OCI-LY7 (cell line): ENCODE data around the gene GRIK1. TPM values are rescaled to one million over a fixed set of nuclear protein-coding genes. Genes with fewer than 3 reads are reported as not detected.

ENCODE experiments used
- BruUV-seq: library from RNA; stranded (reverse); fragments of 400-500 nt; replicated peaks from 2 replicates; lab custom pipeline; 2021; lab: Mats Ljungman, UMichigan
- CTCF ChIA-PET: fragments of 300-600 bp; sonication (Branson Sonifier 250); formaldehyde crosslinking; loops from one replicate; lab custom pipeline; 2022; ENCODE audit warnings: antibody characterized with exemption; ENCODE audit not compliant: unreplicated experiment; lab: Charles Lee
- POLR2A ChIA-PET: fragments of 300-600 bp; sonication (Branson Sonifier 250); formaldehyde crosslinking; loops from one replicate; lab custom pipeline; 2022; ENCODE audit warnings: antibody characterized with exemption; lab: Charles Lee
- DNase-seq: peaks from one replicate; pipeline ENCODE4 v3.0.0-alpha.2; 2015; ENCODE audit warnings: low spot score
- H2AFZ ChIP-seq: fragments of 200-600 bp; sonication (generic), shearing (Covaris generic); 2 replicates; pipeline ENCODE4 v1.6.1; 2014; ENCODE audit warnings: mild to moderate bottlenecking, antibody characterized with exemption, low read length, moderate library complexity
- H3K27ac ChIP-seq: fragments of 200-600 bp; sonication (generic); 2 replicates; pipeline ENCODE4 v1.5.1; 2014; ENCODE audit warnings: mixed run types, low read depth, mild to moderate bottlenecking, moderate library complexity, low read length, inconsistent platforms; ENCODE audit not compliant: poor library complexity, severe bottlenecking
- H3K36me3 ChIP-seq: fragments of 200-600 bp; sonication (generic); 2 replicates; pipeline ENCODE4 v1.6.1; 2014; ENCODE audit warnings: mild to moderate bottlenecking, antibody characterized with exemption, low read length, moderate library complexity, mixed read lengths; ENCODE audit not compliant: insufficient read depth
- H3K4me1 ChIP-seq: fragments of 200-600 bp; sonication (generic); 2 replicates; pipeline ENCODE4 v1.5.1; 2014; ENCODE audit warnings: mild to moderate bottlenecking, low read length; ENCODE audit not compliant: insufficient read depth, poor library complexity, severe bottlenecking
- H3K4me2 ChIP-seq: fragments of 200-600 bp; sonication (generic); 2 replicates; pipeline ENCODE4 v1.6.1; 2014; ENCODE audit warnings: mild to moderate bottlenecking, low read length
- H3K4me3 ChIP-seq: fragments of 200-600 bp; sonication (generic); 2 replicates; pipeline ENCODE4 v1.5.1; 2014; ENCODE audit warnings: mild to moderate bottlenecking, low read depth, low read length; ENCODE audit not compliant: poor library complexity, severe bottlenecking
- H3K79me2 ChIP-seq: fragments of 200-600 bp; sonication (generic); 2 replicates; pipeline ENCODE4 v1.6.1; 2016; ENCODE audit warnings: low read depth, mild to moderate bottlenecking, low read length, moderate library complexity, mixed read lengths; ENCODE audit not compliant: insufficient read depth
- H3K9me2 ChIP-seq: fragments of 200-600 bp; sonication (generic); 2 replicates; pipeline ENCODE4 v1.6.1; 2016; ENCODE audit warnings: mild to moderate bottlenecking, low read length, mixed read lengths; ENCODE audit not compliant: insufficient read depth
- H3K9me3 ChIP-seq: fragments of 200-600 bp; sonication (generic); 2 replicates; pipeline ENCODE4 v1.6.1; 2014; ENCODE audit warnings: mild to moderate bottlenecking, mixed run types, low read length, mixed read lengths
- H4K20me1 ChIP-seq: fragments of 200-600 bp; sonication (generic); 2 replicates; pipeline ENCODE4 v1.6.1; 2014; ENCODE audit warnings: mild to moderate bottlenecking, antibody characterized with exemption, low read length, moderate library complexity, mixed read lengths; ENCODE audit not compliant: insufficient read depth
- CTCF ChIP-seq: fragments of 200-600 bp; sonication (generic); conservative IDR thresholded peaks from 2 replicates; pipeline ENCODE4 v1.5.1; 2014; ENCODE audit warnings: mild to moderate bottlenecking, antibody characterized with exemption, low read length, moderate library complexity, mixed read lengths
- EZH2phosphoT487 ChIP-seq: fragments of 200-600 bp; sonication (generic); IDR thresholded peaks from 2 replicates; pipeline ENCODE4 v1.6.1; 2018; ENCODE audit warnings: low read depth, borderline replicate concordance, mild to moderate bottlenecking, mixed run types, antibody characterized with exemption, low read length, moderate library complexity, mixed read lengths
- intact Hi-C: fragments of 100-400 bp; cut with micrococcal nuclease; formaldehyde crosslinking; loops from one replicate; pipeline ENCODE4 v1.10.0; 2022; ENCODE audit not compliant: unreplicated experiment
- total RNA-seq, 2 experiments: library from RNA; depleted of rRNA in 1 of 2; stranded (reverse); fragments of >200 nt in 1 of 2; shearing (Covaris generic) in 1 of 2; gene quantifications; 2 replicates each; pipeline ENCODE4 v1.2.3, GENCODE V29; 2014 to 2022

Gene GRIK1
- total RNA-seq, 2 experiments from 2014 or later: 4.1 TPM; not detected in 1

- no peak for DNase-seq
- Histone ChIP-seq H3K9me2 (no peaks in the 10 kb centered on the region), H3K27ac (no peak overlapping the region), H3K4me3 (no peak overlapping the region), H4K20me1 (no peaks in the 10 kb centered on the region), H2AFZ (no peak overlapping the region), H3K36me3 (no peaks in the 10 kb centered on the region), H3K79me2 (no peaks in the 10 kb centered on the region), H3K9me3 (no peaks in the 10 kb centered on the region), H3K4me2 (no peak overlapping the region), H3K4me1 (no peaks in the 10 kb centered on the region)
- intact Hi-C loops: no loop called here
- ChIA-PET POLR2A (interaction anchor here (0.7 kb wide), 1 partner anchor 247 kb away, joined by 11 read pairs; no protein-coding TSS in a partner anchor), CTCF (no interaction called here)
- no TSS peak for BruUV-seq
- no peak for TF ChIP-seq CTCF
- TF ChIP-seq EZH2phosphoT487: no peak
Observed at GRCh38 chr21:29511096-29511495, 428.7 kb downstream of the GRIK1 start.

- CTCF ChIA-PET: no interaction called here
- POLR2A ChIA-PET: no interaction called here
- Histone ChIP-seq H3K4me1 (no peaks in the 10 kb centered on the region), H3K79me2 (no peaks in the 10 kb centered on the region), H3K27ac (no peak overlapping the region), H3K36me3 (no peaks in the 10 kb centered on the region), H4K20me1 (no peaks in the 10 kb centered on the region), H2AFZ (no peak overlapping the region), H3K4me3 (no peak overlapping the region), H3K9me3 (no peaks in the 10 kb centered on the region), H3K9me2 (no peaks in the 10 kb centered on the region), H3K4me2 (no peak overlapping the region)
- intact Hi-C loops: no loop called here
- no peak for DNase-seq
- no TSS peak for BruUV-seq
- TF ChIP-seq EZH2phosphoT487 (no peak), CTCF (no peak)
Observed at GRCh38 chr21:29509121-29509520, 430.7 kb downstream of the GRIK1 start.

DNA sequence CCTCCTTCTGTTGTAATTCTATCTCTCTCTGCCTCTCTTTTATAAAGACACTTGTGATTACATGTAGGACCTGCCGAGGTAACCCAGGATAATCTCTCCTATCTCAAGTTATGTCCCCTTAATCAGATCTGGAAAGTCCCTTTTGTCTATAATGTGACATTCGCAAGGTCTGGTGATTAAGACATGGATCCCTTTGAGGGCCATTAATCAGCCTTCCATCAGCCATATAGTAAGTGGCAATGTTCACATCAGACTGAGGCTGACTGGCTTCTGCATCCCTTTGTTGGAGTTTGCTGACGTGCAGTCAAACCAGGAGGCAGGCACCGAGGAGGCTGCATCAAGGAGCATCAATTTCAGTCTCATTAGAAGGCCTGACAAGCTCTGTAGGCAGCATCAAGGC lies 431.5 kb downstream of the GRIK1 start:
- Histone ChIP-seq H3K4me3 (no peak overlapping the region), H3K4me1 (no peaks in the 10 kb centered on the region), H3K4me2 (no peak overlapping the region), H3K27ac (no peak overlapping the region), H3K9me3 (no peaks in the 10 kb centered on the region), H3K79me2 (no peaks in the 10 kb centered on the region), H3K36me3 (no peaks in the 10 kb centered on the region), H2AFZ (no peak overlapping the region), H3K9me2 (no peaks in the 10 kb centered on the region), H4K20me1 (no peaks in the 10 kb centered on the region)
- intact Hi-C loops: no loop called here
- ChIA-PET CTCF (interaction anchor here (0.5 kb wide), 1 partner anchor 30 kb away, joined by 3 read pairs; no protein-coding TSS in a partner anchor), POLR2A (no interaction called here)
- no peak for DNase-seq
- BruUV-seq: no TSS peak
- TF ChIP-seq EZH2phosphoT487 (no peak), CTCF (no peak)
